HG03442 (cell line): ENCODE measurements around the gene OR6C65.
"Not testable (repeated sequence)": the region's sequence is repeated elsewhere in the genome, so short reads cannot be mapped to it uniquely, and the experiment has no call there.

ENCODE experiments used
- ATAC-seq: cut with Tn5 transposase; IDR thresholded peaks from one replicate; pipeline ENCODE4 v1.9.1; 2021; ENCODE audit warnings: mild to moderate bottlenecking, moderate library complexity; ENCODE audit not compliant: unreplicated experiment

Gene OR6C65

GRCh38 chr12:55400229-55400628 is at the start of gene OR6C65:
TSS of gene OR6C65 (plus strand) at chr12:55400529. CDS start at chr12:55400529, 0 bp downstream.
- no peak for ATAC-seq

GRCh38 chr12:55355338-55355737 is 45.0 kb upstream of the OR6C65 start:
- ATAC-seq = not testable (repeated sequence)

GRCh38 chr12:55362675-55363074 is 37.7 kb upstream of the OR6C65 start, which contains the start of gene OR6C75:
TSS of gene OR6C75 (plus strand) at chr12:55362975. CDS start at chr12:55365111, 2,136 bp downstream.
- ATAC-seq = no peak

- ATAC-seq = no peak
Measured at GRCh38 chr12:55365086-55365485, 35.2 kb upstream of the OR6C65 start.

- no peak for ATAC-seq
Measured at GRCh38 chr12:55372521-55372920, 27.8 kb upstream of the OR6C65 start.

- ATAC-seq = no peak
Measured at GRCh38 chr12:55385891-55386290, 14.4 kb upstream of the OR6C65 start.

- no peak for ATAC-seq
Measured at GRCh38 chr12:55392032-55392795, 8.1 kb upstream of the OR6C65 start.

GRCh38 chr12:55396326-55396725 is 4.0 kb upstream of the OR6C65 start:
- no peak for ATAC-seq

- ATAC-seq = no peak
Measured at GRCh38 chr12:55407866-55408265, 7.5 kb downstream of the OR6C65 start.

- ATAC-seq = not testable (repeated sequence)
Measured at GRCh38 chr12:55409133-55409532, 8.8 kb downstream of the OR6C65 start.

- ATAC-seq = not testable (repeated sequence)
Measured at GRCh38 chr12:55412138-55412537, 11.8 kb downstream of the OR6C65 start.

- ATAC-seq = not testable (repeated sequence)
Measured at GRCh38 chr12:55413498-55414388, 13.4 kb downstream of the OR6C65 start.

GRCh38 chr12:55414396-55414823 is 14.1 kb downstream of the OR6C65 start:
- not testable (repeated sequence) for ATAC-seq

GRCh38 chr12:55414889-55415288 is 14.6 kb downstream of the OR6C65 start:
- not testable (repeated sequence) for ATAC-seq

- no peak for ATAC-seq
Measured at GRCh38 chr12:55416961-55417360, 16.6 kb downstream of the OR6C65 start.

GRCh38 chr12:55420307-55420962 is 20.1 kb downstream of the OR6C65 start:
- no peak for ATAC-seq

- ATAC-seq = no peak
Measured at GRCh38 chr12:55425954-55426353, 25.6 kb downstream of the OR6C65 start, which contains the start of gene OR6C76. TSS of gene OR6C76 (plus strand) at chr12:55426254. CDS start at chr12:55426254, 0 bp downstream.

- no peak for ATAC-seq
Measured at GRCh38 chr12:55428331-55429243, 28.3 kb downstream of the OR6C65 start.

GRCh38 chr12:55441233-55441632 is 40.9 kb downstream of the OR6C65 start:
- ATAC-seq = not testable (repeated sequence)

GRCh38 chr12:55443776-55444175 is 43.4 kb downstream of the OR6C65 start, which contains the start of gene OR6C2:
TSS of gene OR6C2 (plus strand) at chr12:55444076. CDS start at chr12:55452214, 8,138 bp downstream.
- no peak for ATAC-seq
